Caco-2 (cell line): Measurements from ENCODE around the gene ABHD6. TPM values are rescaled to one million over a fixed set of nuclear protein-coding genes. Genes with fewer than 3 reads are reported as not detected.
"Not testable (repeated sequence)": the region's sequence is repeated elsewhere in the genome, so short reads cannot be mapped to it uniquely, and the experiment has no call there.

ENCODE experiments used
- BruUV-seq: library from RNA; stranded (reverse); fragments of 400-500 nt; replicated peaks from 2 replicates; lab custom pipeline; 2021; lab: Mats Ljungman, UMichigan
- CTCF ChIA-PET: fragments of 300-600 bp; sonication (Branson Sonifier 250); formaldehyde crosslinking; loops from one replicate; lab custom pipeline; 2022; ENCODE audit warnings: antibody characterized with exemption; lab: Charles Lee
- POLR2A ChIA-PET: fragments of 300-600 bp; sonication (Branson Sonifier 250); formaldehyde crosslinking; loops from one replicate; lab custom pipeline; 2022; ENCODE audit warnings: antibody characterized with exemption; lab: Charles Lee
- DNase-seq, 2 experiments: peaks; one replicate each; pipeline versions ENCODE4 v3.0.0 to v3.0.0-alpha.2; 2020 to 2022
- H3K27me3 ChIP-seq: replicated peaks from 2 replicates; pipeline ENCODE4 v1.6.0; 2011; ENCODE audit warnings: low read length; ENCODE audit not compliant: control insufficient read depth, insufficient read depth
- H3K36me3 ChIP-seq: 2 replicates; pipeline ENCODE4 v1.5.1; 2011; ENCODE audit warnings: low read length; ENCODE audit not compliant: control insufficient read depth, insufficient read depth
- H3K4me1 ChIP-seq: fragments of 250-450 bp; sonication (Bioruptor Pico); 2 replicates; pipeline ENCODE4 v1.5.1; 2020; ENCODE audit warnings: mild to moderate bottlenecking
- H3K4me3 ChIP-seq: 2 replicates; pipeline ENCODE4 v1.5.1; 2011; ENCODE audit warnings: low read depth, mild to moderate bottlenecking, control low read depth, low read length
- H3K9me3 ChIP-seq: fragments of 250-450 bp; sonication (Bioruptor Pico); 2 replicates; pipeline ENCODE4 v1.5.1; 2020; ENCODE audit warnings: mild to moderate bottlenecking, moderate library complexity
- H3K27ac Mint-ChIP-seq: one replicate; pipeline ENCODE4 v1.8.0; 2022; ENCODE audit warnings: mixed read lengths; ENCODE audit not compliant: unreplicated experiment
- H3K27me3 Mint-ChIP-seq: one replicate; pipeline ENCODE4 v1.8.0; 2022; ENCODE audit warnings: mixed read lengths; ENCODE audit not compliant: insufficient read depth, unreplicated experiment
- H3K36me3 Mint-ChIP-seq: one replicate; pipeline ENCODE4 v1.8.0; 2022; ENCODE audit warnings: mild to moderate bottlenecking, mixed read lengths; ENCODE audit not compliant: insufficient read depth, unreplicated experiment
- H3K4me1 Mint-ChIP-seq: one replicate; pipeline ENCODE4 v1.8.0; 2022; ENCODE audit warnings: low read depth, mixed read lengths; ENCODE audit not compliant: unreplicated experiment
- H3K4me3 Mint-ChIP-seq: one replicate; pipeline ENCODE4 v1.8.0; 2022; ENCODE audit warnings: mild to moderate bottlenecking, moderate library complexity, mixed read lengths; ENCODE audit not compliant: unreplicated experiment
- H3K9me3 Mint-ChIP-seq: one replicate; pipeline ENCODE4 v1.8.0; 2022; ENCODE audit warnings: mixed read lengths; ENCODE audit not compliant: unreplicated experiment
- intact Hi-C: fragments of 100-400 bp; cut with micrococcal nuclease; formaldehyde crosslinking; loops from one replicate; pipeline ENCODE4 v1.10.0; 2022; ENCODE audit not compliant: unreplicated experiment
- total RNA-seq: library from RNA; stranded (reverse); gene quantifications from 2 replicates; pipeline ENCODE4 v1.2.3, GENCODE V29; 2022
- TF ChIP-seq, protein P1 (sequence below), 2 experiments: fragments of 200-600 bp in 1 of 2; IDR thresholded peaks; 1 replicate in 1 of 2; 2 replicates in 1 of 2; pipeline versions ENCODE4 v1.5.1 to v1.8.0; 2011 to 2022; ENCODE audit warnings: antibody characterized with exemption in 1 of 2, control low read depth in 1 of 2, inconsistent platforms in 1 of 2, low read depth in 1 of 2, low read length in 1 of 2, mild to moderate bottlenecking in 1 of 2, moderate library complexity in 1 of 2; ENCODE audit not compliant: insufficient read depth in 1 of 2, severe bottlenecking in 1 of 2, unreplicated experiment in 1 of 2

Gene ABHD6
- total RNA-seq, 1 experiment from 2014 or later = 16.1 TPM

DNA sequence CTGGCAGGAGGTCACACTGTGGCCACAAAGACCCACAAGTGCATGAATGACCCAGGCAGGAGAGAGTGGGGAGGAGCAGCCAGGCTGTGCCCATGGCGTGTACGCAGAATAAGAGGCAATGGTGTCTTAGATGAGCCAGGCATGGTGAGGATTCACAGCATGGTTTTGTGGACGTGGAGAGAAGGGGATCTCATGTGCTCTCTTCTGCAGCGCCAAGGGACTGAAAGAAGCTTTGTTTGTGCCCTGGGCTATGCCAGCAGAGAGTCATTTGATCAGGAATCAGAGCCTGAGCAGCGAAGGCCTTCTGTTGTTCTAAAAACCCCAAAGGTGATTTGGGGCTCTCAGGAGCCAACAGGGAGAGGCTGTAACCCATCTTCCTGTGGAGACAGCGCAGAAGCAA is 49.8 kb downstream of the ABHD6 start:
- CTCF ChIA-PET = no interaction called here
- DNase-seq = no peak
- Histone ChIP-seq H3K27me3 (no peaks in the 10 kb centered on the region), H3K4me1 (no peaks in the 10 kb centered on the region), H3K36me3 (peaks cover 2% of the 10 kb centered on the region; the same call in 1 of the 2 replicates), H3K4me3 (no peak overlapping the region), H3K9me3 (no peaks in the 10 kb centered on the region)
- intact Hi-C loops = no loop called here
- Mint-ChIP-seq H3K27ac (no peak overlapping the region), H3K4me3 (no peak overlapping the region), H3K9me3 (no peaks in the 10 kb centered on the region), H3K27me3 (no peaks in the 10 kb centered on the region), H3K36me3 (no peaks in the 10 kb centered on the region), H3K4me1 (no peaks in the 10 kb centered on the region)
- POLR2A ChIA-PET = no interaction called here
- BruUV-seq = no TSS peak
- TF ChIP-seq, protein P1, sequence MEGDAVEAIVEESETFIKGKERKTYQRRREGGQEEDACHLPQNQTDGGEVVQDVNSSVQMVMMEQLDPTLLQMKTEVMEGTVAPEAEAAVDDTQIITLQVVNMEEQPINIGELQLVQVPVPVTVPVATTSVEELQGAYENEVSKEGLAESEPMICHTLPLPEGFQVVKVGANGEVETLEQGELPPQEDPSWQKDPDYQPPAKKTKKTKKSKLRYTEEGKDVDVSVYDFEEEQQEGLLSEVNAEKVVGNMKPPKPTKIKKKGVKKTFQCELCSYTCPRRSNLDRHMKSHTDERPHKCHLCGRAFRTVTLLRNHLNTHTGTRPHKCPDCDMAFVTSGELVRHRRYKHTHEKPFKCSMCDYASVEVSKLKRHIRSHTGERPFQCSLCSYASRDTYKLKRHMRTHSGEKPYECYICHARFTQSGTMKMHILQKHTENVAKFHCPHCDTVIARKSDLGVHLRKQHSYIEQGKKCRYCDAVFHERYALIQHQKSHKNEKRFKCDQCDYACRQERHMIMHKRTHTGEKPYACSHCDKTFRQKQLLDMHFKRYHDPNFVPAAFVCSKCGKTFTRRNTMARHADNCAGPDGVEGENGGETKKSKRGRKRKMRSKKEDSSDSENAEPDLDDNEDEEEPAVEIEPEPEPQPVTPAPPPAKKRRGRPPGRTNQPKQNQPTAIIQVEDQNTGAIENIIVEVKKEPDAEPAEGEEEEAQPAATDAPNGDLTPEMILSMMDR (IDR thresholded peaks at IDR 0.05; ENCODE audit: insufficient read depth in 1 of 2, low read depth in 1 of 2, low read length in 1 of 2, severe bottlenecking in 1 of 2, unreplicated experiment in 1 of 2) = no peak

DNA sequence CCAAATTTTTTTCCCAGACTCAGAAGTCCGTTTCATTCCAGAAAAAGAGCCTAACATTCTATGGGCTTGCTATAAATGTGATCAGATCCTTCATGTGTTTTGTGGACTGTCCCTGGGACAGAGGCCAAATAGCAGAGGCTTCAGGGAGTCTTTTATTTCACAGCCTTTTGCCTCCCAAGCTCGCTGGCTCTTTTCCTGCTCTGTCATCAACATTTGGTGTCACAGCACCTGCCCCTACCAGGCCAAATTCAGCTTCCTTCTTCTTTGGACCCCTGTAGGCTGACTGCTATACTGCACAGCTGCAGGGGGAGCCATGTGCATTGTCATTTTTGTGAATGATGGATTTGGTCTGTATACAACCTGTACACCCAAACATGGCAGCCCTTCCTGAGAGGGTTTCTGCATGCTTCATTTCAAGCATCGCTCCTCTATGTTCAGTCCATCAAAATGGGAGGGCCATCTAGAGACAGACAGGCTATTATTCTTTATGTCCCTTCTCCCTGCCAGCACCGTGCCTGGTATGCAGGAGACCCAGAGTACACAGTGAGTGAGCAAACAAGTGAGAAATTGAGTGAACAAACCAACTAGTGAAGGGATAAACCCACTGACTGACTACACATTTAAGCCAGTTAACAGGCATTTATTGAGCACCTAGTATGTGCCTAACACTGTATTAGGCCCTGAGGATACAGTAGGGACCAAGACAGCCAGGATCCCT is 50.6 kb downstream of the ABHD6 start:
- H3K9me3 Mint-ChIP-seq = no peaks in the 10 kb centered on the region
- Histone ChIP-seq H3K4me3 (no peak overlapping the region), H3K36me3 (peaks cover 2% of the 10 kb centered on the region; the same call in 1 of the 2 replicates), H3K4me1 (no peaks in the 10 kb centered on the region), H3K9me3 (no peaks in the 10 kb centered on the region), H3K27me3 (no peaks in the 10 kb centered on the region)
- CTCF ChIA-PET = interaction anchor here (0.9 kb wide), 1 partner anchor 123 kb away, joined by 3 read pairs; no protein-coding TSS in a partner anchor
- H3K4me3 Mint-ChIP-seq = no peak overlapping the region
- POLR2A ChIA-PET = no interaction called here
- no peaks in the 10 kb centered on the region for H3K4me1 Mint-ChIP-seq
- no peak overlapping the region for H3K27ac Mint-ChIP-seq
- no peak for DNase-seq
- TF ChIP-seq, protein P1 (IDR thresholded peaks at IDR 0.05; ENCODE audit: insufficient read depth in 1 of 2, low read depth in 1 of 2, low read length in 1 of 2, severe bottlenecking in 1 of 2, unreplicated experiment in 1 of 2) = no peak
- no peaks in the 10 kb centered on the region for H3K27me3 Mint-ChIP-seq
- BruUV-seq = no TSS peak
- intact Hi-C loops = no loop called here
- H3K36me3 Mint-ChIP-seq = no peaks in the 10 kb centered on the region

DNA sequence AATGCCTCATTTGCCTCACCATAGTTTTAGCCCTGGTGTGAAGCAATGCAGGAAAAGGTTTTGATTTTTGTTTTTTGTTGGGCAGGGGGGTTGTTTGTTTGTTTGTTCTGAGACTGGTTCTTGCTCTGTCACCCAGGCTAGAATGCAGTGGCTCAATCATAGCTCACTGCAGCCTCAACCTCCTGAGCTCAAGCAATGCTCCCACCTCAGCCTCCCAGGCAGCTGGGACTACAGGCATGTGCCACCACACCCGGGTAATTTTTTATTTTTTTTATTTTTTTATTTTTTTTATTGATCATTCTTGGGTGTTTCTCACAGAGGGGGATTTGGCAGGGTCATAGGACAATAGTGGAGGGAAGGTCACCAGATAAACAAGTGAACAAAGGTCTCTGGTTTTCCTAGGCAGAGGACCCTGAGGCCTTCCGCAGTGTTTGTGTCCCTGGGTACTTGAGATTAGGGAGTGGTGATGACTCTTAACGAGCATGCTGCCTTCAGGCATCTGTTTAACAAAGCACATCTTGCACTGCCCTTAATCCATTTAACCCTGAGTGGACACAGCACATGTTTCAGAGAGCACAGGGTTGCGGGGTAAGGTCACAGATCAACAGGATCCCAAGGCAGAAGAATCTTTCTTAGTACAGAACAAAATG is 51.5 kb downstream of the ABHD6 start:
- H3K4me1 Mint-ChIP-seq, H3K27me3 ChIP-seq, H3K4me3 Mint-ChIP-seq, H3K9me3 ChIP-seq, H3K4me1 ChIP-seq, DNase-seq, H3K27me3 Mint-ChIP-seq, H3K9me3 Mint-ChIP-seq, H3K4me3 ChIP-seq, POLR2A ChIA-PET, H3K36me3 Mint-ChIP-seq, intact Hi-C loops, BruUV-seq, CTCF ChIA-PET, H3K27ac Mint-ChIP-seq, H3K36me3 ChIP-seq: not testable (repeated sequence)

DNA sequence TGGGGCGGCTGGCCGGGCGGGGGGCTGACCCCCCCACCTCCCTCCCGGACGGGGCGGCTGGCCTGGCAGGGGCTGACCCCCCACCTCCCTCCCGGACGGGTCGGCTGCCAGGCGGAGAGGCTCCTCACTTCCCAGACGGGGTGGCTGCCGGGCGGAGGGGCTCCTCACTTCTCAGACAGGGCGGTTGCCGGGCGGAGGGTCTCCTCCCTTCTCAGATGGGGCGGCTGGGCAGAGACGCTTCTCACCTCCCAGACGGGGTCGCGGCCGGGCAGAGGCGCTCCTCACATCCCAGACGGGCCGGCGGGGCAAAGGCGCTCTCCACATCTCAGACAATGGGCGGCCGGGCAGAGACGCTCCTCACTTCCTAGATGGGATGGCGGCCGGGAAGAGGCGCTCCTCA is 52.9 kb downstream of the ABHD6 start:
- CTCF ChIA-PET, DNase-seq, H3K9me3 ChIP-seq, H3K36me3 ChIP-seq, H3K4me1 ChIP-seq, H3K4me3 Mint-ChIP-seq, H3K27me3 ChIP-seq, BruUV-seq, H3K9me3 Mint-ChIP-seq, H3K27ac Mint-ChIP-seq, H3K27me3 Mint-ChIP-seq, H3K36me3 Mint-ChIP-seq, POLR2A ChIA-PET, H3K4me1 Mint-ChIP-seq, H3K4me3 ChIP-seq, intact Hi-C loops: not testable (repeated sequence)
